GM12801 (cell line): ENCODE results near the gene GDPD4.

ENCODE experiments used
- TF ChIP-seq, protein P1 (sequence below): IDR thresholded peaks from one replicate; pipeline ENCODE4 v1.5.1; 2011; ENCODE audit warnings: control low read depth; ENCODE audit not compliant: insufficient read length; ENCODE audit errors: extremely low read depth

GDPD4 gene, protein sequence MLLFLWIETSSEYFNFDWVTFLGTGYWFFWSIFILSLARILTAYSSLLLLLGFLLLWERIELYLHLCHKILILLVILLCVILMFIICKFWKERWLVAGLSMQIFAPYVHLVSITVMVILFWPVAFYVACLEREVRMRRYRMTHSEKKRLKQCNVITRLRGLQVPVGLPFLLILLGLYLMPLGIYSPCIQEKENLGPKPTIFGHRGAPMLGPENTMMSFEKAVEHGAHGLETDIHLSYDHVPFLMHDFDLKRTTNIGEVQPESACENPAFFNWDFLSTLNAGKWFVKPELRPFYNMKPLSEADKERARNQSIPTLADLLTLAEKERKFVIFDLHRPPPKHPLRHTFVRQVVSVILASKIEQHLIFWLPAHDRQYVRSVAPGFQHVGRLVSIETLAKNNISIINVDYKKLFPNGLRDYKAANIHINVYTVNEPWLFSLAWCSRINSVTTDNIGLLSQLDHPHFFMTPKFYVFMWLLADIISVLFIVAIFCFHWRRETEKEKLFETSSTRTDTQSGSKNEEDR

DNA sequence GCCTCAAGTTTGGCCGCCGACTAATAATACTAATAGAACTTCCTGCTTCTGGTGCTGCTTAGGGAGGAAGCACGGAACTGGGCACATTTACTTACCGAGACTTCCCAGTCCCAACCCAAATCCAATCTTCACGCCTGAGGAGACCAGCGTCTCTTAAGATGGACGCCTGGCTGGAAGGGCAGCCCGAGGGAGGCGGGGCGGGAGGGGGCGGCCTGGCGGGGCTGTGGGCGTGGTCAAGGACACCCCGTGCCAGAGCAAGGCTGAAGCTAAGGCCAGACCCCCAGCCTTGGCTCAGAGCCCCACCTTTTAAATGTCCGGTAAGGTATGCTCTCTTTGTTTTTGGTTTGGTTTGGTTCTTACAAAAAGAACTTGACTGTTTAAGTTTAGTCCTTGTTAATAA lies at the start of gene GDPD4:
GDPD4 (minus strand) TSS at position 177 of the 400 bp plus-strand sequence. CDS start 16,549 bp downstream, outside the sequence.
- TF ChIP-seq, protein P1, sequence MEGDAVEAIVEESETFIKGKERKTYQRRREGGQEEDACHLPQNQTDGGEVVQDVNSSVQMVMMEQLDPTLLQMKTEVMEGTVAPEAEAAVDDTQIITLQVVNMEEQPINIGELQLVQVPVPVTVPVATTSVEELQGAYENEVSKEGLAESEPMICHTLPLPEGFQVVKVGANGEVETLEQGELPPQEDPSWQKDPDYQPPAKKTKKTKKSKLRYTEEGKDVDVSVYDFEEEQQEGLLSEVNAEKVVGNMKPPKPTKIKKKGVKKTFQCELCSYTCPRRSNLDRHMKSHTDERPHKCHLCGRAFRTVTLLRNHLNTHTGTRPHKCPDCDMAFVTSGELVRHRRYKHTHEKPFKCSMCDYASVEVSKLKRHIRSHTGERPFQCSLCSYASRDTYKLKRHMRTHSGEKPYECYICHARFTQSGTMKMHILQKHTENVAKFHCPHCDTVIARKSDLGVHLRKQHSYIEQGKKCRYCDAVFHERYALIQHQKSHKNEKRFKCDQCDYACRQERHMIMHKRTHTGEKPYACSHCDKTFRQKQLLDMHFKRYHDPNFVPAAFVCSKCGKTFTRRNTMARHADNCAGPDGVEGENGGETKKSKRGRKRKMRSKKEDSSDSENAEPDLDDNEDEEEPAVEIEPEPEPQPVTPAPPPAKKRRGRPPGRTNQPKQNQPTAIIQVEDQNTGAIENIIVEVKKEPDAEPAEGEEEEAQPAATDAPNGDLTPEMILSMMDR: no peak

DNA sequence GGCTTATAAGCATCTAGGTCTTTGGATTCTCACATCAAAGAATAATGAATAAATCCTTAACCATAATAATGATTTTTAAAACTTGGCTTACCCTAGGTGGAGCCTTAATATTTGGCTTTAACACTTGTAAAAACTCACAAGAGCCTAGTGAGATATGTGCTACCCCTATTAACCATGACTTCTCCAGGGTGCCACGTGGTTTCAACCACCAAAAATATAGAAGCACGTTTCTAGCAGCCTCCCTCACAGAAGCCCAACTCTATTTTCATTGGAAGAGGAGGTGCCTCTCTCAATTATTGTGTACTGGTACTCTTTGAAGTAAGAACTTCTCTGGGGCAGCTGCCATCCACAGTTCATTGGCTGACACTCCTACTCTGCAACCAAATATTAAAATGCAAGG lies 46.5 kb upstream of the GDPD4 start:
- TF ChIP-seq, protein P1: no peak

DNA sequence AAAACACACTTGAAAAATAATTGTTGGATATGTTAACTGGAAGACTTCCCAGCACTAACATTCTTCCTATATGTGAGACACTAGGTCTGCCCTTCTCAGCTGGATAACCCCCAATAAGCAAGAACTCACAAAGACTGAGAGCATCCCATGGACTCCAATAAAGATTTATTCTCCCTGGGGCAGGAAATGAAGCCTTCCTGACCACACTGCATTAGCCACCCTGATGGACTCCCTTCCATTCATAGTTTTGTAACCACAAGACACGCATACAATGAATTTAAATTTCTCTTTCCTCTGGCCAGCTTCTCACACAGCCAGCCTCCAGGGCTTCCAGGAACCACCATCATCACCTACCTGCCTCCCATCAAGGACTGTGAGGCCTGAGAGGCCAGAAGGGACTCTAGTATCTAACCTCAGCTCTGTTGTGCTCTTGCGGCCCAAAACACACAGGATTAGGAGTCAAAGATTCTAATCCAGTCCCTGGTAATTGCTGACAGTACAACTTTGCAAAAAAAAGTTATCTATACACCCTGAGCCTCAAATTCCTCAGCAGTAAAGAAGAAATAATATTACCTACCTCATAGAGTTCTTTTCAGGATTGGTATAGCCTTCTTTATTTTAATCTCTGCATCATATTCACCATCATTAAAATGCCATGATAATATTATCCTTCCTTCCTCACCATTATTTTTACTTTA lies 45.6 kb upstream of the GDPD4 start:
- TF ChIP-seq, protein P1: no peak

DNA sequence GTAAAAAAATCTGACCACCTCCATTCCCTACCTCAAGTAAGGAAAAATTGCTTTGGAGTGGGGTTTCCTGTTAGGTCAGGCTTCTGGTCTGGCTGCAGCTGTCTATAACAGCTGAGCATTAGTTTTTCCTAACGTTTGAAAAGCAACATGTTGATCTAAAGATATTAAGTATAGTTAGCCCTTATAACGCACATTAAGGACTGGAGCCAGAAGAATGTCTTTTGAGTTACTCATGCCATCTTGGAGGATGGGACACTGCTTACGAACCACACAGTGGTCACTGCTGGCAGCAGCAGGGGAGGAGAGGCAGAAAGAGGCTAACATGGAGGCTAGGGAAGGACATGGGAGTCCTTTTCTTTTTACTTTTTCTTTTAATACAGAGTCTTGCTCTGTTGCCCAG lies 44.1 kb upstream of the GDPD4 start:
- TF ChIP-seq, protein P1: no peak

DNA sequence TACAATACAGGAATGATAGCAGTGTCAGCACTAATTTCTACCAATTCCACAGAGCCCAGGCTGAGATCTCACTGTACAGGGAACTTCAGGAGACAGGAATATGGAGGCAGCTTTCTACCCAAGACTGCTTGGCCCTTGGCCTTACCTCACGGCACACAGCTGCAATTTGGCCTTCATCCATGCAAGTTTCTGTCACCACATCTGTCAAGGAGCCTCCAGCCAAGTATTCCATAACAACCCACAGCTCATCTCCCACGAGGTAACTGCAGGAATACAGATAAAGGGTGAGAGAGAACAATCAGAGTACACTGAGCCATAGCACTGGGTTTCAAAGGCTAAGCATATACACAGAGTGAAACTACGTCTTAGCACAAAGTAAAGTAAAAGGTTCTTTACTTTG lies 39.0 kb upstream of the GDPD4 start:
- TF ChIP-seq, protein P1: no peak

DNA sequence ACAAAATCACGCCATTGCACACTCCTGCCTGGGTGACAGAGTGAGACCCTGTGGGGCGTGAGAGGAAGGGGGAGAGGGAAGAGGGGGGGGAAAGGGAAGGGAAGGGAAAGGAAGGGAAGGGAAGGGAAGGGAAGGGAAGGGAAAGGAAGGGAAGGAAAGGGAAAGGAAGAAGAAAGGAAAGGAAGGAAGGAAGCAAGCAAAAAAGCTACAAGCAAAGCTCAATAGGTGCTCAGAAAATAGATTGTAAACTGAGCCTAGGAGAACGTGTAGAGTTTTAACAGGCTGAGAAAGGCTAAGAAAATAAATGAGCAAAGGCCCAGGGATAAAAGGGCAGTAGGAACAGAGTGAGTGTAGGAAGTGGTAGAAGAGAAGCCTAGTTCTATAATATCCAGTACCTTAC lies 30.8 kb upstream of the GDPD4 start:
- TF ChIP-seq, protein P1: no peak

DNA sequence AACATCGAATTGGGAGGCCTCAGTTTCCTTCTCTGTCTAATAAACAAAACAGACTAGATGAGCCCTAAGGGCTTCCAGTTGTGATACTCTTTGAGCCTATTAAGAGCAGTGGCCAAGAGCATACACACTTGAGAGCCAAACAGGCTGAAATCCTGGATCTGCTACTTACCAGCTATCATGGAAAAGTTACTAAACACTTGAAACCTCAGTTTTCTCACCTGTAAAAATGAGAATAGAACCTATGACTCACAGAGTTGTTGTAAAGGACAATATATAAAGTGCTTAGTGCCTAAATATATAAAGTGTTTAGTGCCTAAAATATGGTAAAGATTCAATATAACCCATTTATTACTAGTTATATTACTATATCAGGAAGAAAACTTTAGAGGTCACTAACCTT lies 23.7 kb upstream of the GDPD4 start:
- TF ChIP-seq, protein P1: no peak
